HPDE6-E6E7 (cell line): ENCODE measurements around the gene COL9A1.
"Not testable (repeated sequence)": the region's sequence is repeated elsewhere in the genome, so short reads cannot be mapped to it uniquely, and the experiment has no call there.

Experiments used
- DNase-seq: peaks from one replicate; pipeline ENCODE4 v3.0.0; 2011; ENCODE audit warnings: missing footprints; ENCODE audit errors: extremely low spot score

COL9A1 gene

DNA sequence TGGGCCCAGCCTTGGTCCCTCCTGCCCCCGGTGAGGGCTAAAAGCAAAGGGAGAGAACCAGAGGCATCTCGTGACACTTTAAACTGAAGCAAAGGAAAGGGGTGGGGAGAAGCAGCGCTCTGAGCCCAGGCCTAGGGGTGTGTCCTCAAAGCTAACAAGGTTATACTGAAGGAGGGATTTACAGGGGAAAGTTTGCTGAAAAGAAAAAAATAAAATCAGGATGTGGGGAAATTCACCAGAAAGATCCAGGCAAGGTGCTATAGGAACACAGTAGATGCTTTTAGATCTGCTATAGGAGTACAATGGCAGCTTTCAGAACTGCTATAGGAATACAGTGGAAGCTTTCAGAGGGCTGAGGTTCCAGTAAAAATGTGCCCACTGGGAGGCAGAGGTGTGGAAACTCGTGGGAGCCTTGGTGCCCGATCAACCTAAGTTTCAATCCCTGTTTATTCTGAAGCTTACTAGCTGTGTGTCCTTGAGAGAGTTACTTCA lies at the start of gene COL9A1:
Gene COL9A1, minus strand, starts transcription at position 51 of the 492 bp plus-strand sequence. CDS start 160 bp downstream, outside the sequence.
- DNase-seq: no peak

DNA sequence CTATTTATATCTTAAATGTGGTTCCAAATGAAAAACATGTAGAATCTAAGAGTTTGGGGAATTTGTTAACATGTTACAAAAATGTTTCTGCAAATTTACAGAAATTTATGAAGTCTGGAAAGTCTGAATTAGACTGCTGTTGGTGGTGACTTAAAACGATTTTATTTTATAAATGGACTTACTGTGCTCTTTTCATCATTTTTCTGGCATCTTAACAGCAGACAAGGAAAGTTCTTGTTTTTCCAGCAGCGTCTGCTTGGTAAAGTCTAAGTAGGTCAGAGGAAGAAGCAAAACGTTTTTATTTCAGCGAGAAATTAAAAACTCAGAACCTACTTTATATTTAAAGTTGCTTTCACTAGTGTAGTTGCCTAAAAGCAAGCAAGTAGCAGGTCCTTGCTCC lies 48.6 kb upstream of the COL9A1 start:
- DNase-seq: no peak

DNA sequence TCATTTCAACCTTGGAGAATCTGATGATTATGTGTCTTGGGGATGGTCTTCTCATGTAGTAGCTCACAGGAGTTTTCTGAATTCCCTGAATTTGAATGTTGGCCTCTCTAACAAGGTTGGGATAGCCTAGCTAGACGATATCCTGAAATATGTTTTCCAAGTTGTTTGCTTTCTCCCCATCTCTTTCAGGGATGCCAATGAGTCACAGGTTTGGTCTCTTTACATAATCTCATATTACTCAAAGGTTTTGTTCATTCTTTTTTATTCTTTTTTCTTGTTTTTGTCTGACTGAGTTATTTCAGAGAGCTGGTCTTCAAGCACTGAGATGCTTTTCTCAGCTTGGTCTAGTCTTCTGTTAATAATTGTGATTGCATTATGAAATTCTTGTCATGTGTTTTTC lies 42.7 kb upstream of the COL9A1 start:
- no peak for DNase-seq

DNA sequence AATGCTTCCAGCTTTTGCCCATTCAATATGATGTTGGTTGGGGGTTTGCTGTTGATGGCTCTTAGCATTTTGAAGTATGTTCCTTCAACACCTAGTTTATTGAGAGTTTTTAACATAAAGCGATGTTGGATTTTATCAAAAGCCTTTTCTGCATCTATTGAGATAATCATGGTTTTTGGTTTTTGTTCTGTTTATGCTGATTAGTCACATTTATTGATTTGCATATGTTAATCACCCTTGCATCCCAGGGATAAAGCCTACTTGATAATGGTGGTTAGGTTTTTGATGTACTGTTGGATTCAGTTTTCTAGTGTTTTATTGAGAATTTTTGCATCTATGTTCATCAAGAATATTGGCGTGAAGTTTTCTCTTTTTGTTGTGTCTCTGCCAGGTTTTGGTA lies 40.4 kb upstream of the COL9A1 start:
- DNase-seq: no peak

DNA sequence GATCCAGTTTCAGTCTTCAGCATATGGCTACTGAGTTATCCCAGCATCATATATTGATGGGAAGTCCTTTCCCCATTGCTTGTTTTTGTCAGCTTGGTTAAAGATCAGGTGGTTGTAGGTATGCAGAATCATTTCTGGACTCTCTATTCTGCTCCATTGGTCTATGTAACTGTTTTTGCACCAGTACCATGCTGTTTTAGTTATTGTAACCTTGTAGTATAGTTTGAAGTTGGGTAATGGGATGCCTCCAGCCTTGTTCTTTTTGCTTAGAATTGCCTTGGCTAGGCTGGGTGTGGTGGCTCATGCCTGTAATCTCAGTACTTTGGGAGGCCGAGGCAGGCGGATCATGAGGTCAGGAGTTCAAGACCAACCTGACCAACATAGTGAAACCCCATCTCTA lies 36.9 kb upstream of the COL9A1 start:
- DNase-seq: not testable (repeated sequence)

DNA sequence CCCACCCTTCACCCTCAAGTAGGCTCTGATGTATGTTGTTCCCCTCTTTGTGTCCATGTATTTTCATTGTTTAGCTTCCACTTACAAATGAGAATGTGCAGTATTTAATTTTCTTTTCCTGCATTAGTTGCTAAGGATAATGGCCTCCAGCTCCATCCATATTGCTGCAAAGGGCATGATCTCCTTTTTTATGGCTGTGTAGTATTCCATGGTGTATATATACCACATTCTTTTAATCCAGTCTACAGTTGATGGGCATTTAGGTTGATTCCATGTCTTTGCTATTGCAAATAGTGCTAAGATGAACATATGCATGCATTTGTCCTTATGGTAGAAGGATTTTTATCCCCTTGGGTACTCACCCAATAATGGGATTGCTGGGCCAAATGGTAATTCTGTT lies 35.9 kb upstream of the COL9A1 start:
- DNase-seq: no peak

DNA sequence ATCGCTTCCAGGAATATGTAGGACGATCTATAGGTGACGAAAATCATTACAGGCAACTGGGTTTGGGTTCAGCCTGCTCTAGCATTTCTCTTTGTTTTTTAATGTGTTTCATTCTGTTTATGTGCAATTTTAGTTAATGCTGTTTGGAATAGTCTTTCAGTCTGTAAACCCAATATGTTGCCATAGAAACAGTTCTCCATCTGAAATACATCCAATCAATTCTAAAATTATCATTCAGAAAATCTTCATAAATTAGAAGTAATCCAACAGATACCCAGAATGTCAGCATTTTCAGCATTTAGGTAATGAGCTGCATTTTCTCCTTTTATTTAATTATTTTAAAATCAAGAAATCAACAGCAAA lies 34.8 kb upstream of the COL9A1 start:
- DNase-seq: no peak

DNA sequence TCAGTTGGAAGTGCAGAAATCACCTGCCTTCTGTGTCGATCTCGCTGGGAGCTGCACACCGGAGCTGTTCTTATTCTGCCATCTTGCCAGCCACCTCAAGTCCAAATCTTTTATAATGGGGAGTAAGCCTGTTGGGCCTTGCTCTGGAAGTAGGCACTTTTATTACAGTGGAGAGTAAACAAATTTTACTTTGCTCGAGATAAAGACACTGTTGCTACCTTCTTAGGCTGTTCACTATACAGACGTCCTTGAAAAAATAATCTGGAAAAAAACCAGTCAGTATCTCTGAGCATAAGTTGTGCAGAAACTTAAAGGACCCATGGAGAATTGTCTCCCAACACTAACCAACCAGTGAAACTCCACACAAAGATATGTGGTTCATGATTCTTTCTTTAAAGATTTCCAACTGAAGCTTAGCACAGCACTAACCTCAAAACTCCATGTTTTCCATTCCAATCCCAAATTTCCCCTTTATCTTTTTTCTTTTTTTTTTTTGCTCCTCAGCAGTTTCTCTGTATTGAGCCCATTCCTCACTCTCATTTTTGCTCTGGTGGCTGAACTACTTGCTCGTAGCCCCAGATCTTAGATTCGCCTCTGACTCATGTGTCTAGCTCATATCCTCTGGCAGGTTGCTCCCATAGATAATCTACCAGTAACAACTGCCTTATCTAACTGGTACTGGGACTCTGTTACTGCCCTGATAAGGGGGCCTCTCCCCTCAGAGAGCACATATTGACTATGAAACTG lies 34.3 kb upstream of the COL9A1 start:
- no peak for DNase-seq

DNA sequence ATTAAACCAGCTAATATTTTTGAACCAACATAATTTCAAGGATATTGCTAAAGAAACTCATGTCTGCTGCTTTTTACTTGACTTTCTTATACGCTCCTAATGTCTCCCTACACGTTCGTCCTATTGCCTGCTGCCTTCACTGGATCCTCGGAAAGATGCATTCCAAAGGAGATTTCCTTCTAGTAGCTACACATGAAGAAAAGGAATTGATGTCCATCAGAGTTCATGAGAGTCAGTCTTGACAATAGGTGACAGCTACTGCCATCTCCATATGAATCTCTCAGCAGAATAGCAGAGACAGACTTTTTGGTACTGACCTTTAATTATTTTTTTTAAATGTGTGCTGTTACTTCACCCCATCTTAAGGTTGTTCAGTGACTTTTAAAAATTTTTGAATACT lies 24.2 kb upstream of the COL9A1 start:
- DNase-seq: no peak

DNA sequence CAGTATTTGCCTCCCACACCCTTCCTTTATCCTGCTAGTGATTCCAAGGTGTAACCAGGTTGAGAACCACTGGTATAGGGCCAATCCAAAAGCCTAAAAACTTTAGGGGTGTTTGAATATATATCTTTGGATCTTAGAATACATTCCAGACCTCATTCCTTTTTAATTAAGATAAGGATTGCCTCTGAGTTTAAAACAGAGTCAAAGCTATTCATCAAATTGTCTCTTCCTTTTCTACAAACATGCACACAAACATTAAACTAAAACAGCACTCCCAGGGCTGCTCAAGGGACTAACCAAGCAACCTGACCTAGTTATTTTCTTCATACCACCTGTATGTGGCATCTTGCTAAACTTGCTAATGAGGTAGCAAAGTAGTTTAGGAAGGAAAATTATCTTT lies 22.1 kb upstream of the COL9A1 start:
- no peak for DNase-seq

DNA sequence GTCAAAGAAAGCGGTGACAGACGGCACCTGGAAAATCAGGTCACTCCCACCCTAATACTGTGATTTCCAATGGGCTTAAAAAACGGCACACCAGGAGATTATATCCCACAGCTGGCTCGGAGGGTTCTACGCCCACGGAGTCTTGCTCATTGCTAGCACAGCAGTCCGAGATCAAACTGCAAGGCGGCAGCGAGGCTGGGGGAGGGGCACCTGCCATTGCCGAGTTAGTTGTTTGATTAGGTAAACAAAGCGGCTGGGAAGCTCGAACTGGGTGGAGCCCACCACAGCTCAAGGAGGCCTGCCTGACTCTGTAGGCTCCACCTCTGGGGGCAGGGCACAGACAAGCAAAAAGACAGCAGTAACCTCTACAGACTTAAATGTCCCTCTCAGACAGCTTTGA lies 14.9 kb upstream of the COL9A1 start:
- DNase-seq: not testable (repeated sequence)

DNA sequence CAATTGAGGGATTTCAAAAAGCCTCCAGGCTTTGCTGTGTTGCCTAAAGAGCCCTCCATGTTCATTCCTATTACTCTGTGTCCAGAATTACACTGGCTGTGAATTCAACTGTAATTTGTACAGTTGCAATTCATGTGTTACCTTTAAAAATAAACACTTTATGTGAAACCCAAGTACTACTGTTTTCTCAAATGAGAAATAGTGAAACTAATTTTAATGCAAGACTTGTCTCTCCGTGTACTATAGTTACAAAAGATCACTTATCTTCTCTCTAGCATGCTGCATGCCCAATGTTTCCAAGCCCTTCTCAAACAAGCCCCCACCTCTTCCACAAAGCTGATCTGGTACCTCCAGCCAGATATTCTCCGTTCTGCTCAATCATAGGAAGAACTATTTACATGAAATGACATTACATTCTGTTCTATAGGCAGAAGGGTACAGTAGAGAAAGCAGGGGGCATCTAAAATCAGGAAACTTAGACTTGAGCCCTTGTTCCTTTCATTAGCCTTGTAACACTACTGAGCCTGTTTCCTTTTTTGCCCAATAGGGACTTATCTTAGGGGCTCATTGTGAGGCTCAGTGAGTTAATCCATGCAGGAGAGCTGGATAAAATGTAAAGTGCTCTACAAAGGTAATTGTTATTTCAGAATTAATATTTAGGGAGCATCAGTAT lies 12.3 kb upstream of the COL9A1 start:
- DNase-seq: no peak

DNA sequence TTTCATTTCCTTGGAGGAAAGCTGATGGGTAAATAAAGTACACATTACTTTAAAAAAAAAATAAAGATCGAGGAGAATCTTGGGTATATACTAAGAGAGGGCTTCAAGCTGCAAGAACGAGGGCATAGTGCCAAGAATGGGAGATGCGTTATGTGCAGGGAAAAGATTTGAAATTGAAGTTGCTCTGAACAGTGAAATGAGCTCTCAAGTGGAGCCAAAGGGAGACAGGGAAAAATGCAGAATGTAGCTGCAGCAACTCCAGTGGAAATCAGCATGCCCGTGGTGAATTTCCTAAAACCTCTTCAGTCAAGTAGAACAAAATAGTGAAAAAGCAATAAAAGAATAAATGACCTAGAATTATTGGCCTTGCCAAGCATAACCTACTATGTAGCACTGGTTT lies 11.4 kb upstream of the COL9A1 start:
- DNase-seq: no peak

DNA sequence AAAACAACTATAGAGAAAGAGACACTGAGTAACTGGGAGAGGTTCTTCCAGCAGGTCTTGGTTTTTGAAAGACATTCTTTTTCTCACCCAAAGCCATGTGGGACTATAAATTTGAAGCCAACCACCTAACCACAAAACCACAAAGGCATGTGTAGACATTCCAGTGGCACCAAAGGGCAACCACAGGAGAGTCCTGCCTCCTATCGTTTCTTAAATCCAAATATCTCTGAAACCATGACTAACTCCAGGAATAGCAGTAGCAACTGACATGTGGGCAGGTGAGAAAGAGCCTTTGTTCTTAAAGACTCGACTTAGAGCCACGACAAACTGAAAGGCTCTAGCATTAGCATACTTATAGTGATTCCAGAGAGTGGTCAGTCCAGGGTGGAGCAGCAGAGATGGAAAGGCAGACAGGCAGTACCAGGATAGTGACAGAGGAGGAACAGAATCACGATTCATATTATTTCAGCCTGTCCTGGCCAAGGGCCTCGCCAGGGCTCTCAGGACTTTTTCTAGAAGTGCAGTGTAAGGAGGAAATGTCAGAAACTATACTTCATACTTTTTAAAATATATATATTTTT lies 9.4 kb upstream of the COL9A1 start:
- peak; percentile 53 for DNase-seq

DNA sequence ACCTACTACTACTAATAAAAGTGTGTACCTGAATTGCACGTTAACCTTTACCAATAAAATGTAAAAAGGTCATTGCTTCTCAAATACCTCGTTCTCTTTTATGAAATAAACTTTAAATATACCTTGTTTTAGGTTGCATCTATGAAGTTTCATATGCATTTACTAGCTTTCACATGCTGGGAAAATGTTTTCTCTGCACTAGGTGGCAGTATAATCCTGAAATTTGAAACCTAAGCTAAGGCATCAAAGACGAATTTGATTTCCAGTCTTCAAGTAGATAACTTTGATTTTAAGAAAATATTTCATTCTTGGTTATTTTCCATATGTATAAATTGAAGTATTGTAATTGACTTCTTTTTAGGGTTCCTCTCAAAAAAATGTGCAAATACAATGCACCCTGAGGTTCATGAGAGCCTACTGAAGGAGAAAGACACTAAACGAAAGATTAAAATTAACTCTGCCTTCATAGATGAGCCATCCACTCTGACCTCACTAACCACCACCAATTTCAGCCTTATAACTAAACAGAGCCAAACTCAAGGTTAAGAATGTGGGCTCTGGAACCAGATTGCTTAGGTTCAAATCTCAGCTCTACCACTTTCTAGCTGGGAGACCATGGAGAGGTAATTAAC lies 7.3 kb upstream of the COL9A1 start:
- DNase-seq: no peak

DNA sequence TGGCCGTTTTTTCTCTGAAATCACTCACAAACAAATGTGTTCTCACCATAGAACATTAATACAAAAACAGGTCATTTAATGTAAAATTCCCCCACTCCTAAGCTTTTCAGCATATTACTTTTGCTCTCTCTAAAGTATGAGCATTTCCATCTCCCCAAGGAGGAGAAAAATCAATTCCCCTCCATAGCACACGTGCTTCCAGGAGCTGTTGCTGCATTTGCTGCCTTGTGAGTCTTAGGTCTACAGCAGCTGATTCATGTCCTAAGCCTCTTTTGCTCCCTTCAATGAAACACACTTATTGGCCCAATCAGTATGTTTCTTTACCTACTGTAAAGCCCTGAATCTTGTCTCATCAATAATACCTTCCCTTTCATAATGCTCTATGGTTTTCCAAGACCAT lies 6.4 kb upstream of the COL9A1 start:
- no peak for DNase-seq

DNA sequence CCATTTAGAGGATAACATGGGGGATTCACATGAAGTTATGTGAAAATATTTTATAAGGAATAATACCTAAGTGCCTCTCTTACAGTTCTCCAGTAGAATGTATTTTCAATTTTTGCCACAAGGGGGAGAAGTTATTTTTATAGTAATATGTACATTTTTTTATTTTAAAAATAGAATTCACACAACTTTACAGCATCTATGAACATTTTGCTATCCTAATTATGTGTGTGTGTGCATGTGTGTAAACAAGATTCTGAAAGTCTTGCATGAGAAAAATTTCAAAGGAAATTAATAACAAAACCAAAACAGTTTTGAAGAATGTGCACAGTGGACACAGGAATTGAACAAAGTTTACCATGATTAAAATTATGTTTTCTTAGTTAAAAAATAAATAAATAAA lies 5.3 kb upstream of the COL9A1 start:
- DNase-seq: not testable (repeated sequence)

DNA sequence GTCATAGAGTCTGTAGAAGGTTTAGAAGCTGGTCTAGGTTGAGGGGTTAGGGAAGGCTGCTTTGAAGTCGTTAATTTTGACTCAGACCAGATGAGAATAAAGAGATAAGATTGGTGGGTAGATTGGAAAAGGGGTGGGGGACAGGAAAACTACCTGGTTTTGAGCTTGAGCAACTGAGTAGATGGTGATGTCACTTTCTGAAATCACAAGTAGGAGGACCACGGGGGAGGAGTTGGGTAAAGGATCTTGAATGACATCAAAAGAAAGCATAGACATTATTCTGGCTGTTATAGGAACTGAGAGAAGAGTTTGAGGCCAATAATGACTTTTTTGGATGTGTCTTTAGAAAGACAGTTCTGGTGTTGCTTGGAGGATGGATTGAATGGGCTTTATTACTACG lies 4.1 kb upstream of the COL9A1 start:
- DNase-seq: no peak

DNA sequence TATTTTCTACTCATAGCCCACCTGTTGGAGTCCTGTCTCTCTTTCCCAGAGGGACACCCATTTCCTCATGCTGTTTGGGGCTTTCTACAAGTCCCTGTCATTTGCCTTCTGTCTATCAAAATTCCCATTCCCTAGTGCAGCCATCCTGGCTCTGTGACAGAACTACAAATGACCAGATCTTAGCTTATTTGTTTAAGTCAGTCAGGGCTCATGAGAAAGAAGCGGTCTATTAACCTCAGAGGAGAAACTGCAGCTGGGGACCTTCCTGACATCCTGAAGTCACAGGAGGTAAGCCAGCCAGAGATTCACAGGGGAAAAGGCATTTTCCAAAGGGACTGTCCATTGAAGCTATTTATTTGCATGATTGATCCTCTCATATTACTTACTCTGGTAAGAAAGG lies 1.7 kb upstream of the COL9A1 start:
- no peak for DNase-seq

DNA sequence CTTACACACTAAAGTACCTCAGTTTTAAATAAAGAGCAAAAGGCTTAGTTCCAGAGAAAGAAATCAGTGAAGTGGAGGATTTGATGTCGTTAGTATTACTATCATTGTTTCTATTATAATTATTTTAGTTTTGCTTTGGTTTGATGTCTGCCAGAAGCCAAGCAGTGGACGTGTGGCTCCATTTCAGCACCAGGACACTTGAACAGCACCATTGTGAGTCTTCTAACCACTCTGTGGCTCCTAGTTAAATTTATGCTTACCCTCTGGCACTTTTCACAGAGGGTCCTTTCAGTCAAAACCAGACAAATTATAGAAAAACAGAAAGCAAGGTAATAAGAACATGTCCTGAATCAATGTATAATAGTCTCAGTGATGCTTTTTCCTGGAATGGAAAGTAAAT lies 3.4 kb downstream of the COL9A1 start:
- DNase-seq: no peak

DNA sequence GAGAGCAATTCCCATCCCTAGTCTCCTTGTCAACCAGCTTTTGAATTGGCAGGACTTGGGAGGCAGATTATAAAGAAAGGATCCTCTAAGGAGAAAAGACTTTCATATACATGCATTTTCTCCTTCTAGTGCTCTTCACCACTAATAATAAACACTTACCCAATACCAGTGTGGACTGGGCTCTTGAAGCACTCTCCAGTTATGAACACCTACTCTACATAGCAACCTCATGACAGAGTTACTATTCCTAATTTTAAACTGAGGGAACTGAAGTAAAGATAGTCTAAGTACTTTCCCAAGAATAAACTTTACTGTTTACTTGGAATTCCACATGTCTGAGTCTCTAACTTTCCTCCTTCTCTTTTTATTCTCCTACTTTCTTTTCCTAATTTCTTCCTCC lies 4.8 kb downstream of the COL9A1 start:
- no peak for DNase-seq

DNA sequence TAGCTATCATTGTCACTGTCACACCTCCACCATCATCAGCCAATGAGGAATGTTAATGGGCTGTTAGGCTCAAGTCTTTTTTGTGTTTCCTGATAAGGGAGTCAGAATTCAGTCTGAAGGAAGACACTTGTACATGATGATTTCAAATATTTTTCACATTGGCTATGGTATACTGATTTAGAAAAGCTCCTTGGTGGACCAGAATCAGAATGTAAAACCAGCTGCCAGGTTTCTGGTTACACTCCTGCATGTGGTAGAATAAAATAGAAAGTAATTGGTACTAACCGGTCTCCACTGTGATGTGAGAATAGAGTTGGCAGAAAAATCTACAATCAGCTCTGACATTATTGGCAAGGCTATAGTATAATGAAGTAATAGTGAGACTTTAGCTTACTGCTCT lies 10.7 kb downstream of the COL9A1 start:
- no peak for DNase-seq

DNA sequence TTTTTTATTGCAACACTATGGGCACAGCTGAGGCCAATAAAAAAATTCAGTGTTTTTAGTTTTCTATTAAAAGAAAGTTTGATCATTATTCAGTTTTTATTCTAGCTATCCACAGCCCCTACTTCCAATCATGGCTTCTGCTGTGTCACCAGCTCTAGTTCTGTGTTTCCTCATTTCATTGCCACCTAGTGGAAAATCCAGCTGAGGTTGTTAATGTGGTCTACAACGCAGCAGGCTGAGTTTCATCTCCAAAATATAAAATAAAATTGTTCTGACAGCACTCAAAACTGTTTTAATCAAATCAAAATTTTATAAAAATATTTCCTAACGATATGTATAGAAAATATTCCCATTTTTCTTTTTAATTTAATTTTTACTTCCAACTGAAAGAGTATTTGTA lies 13.6 kb downstream of the COL9A1 start:
- DNase-seq: no peak
